Spleen (tissue), 11 donors: ENCODE data around the gene IRAG1. TPM values are rescaled to one million over a fixed set of nuclear protein-coding genes. Genes with fewer than 3 reads are reported as not detected.

Source experiments
- DNase-seq: peaks from one replicate; pipeline ENCODE4 v3.0.0-alpha.2; 2020
- H3K27ac ChIP-seq, 8 donors: fragments of 200-600 bp; sonication (generic) in 7 of 8; 1 replicate in 4 of 8; 2 replicates in 4 of 8; pipeline versions ENCODE4 v1.5.0 to v1.8.0; 2016 to 2021; ENCODE audit warnings: inconsistent platforms in 4 of 8, mild to moderate bottlenecking in 4 of 8, moderate library complexity in 1 of 8
- H3K27me3 ChIP-seq, 7 donors: fragments of 200-600 bp; sonication (generic) in 6 of 7; replicated peaks in 1 of 7; 1 replicate in 4 of 7; 2 replicates in 3 of 7; pipeline versions ENCODE4 v1.5.0 to v1.8.0; 2016 to 2021; ENCODE audit warnings: inconsistent platforms in 3 of 7, mild to moderate bottlenecking in 1 of 7
- H3K36me3 ChIP-seq, 6 donors: fragments of 200-600 bp; sonication (generic) in 5 of 6; 1 replicate in 4 of 6; 2 replicates in 2 of 6; pipeline versions ENCODE4 v1.5.0 to v1.8.0; 2016 to 2021; ENCODE audit warnings: inconsistent platforms in 2 of 6
- H3K4me1 ChIP-seq, 6 donors: fragments of 200-600 bp; sonication (generic) in 5 of 6; 1 replicate in 3 of 6; 2 replicates in 3 of 6; pipeline versions ENCODE4 v1.5.0 to v1.8.0; 2016 to 2021; ENCODE audit warnings: inconsistent platforms in 3 of 6
- H3K4me3 ChIP-seq, 8 donors: fragments of 200-600 bp; sonication (generic) in 7 of 8; 1 replicate in 4 of 8; 2 replicates in 4 of 8; pipeline versions ENCODE4 v1.5.0 to v1.8.0; 2016 to 2021; ENCODE audit warnings: inconsistent platforms in 4 of 8, mild to moderate bottlenecking in 4 of 8, moderate library complexity in 2 of 8
- H3K9me3 ChIP-seq, 8 donors: fragments of 200-600 bp; sonication (generic) in 7 of 8; 1 replicate in 4 of 8; 2 replicates in 4 of 8; pipeline versions ENCODE4 v1.5.0 to v1.8.0; 2016 to 2021; ENCODE audit warnings: inconsistent platforms in 4 of 8
- CTCF ChIP-seq, 11 experiments: fragments of 200-600 bp in 7 of 11; fragments of 450-650 bp in 4 of 11; sonication (generic) in 4 of 11; IDR thresholded peaks in 8 of 11; conservative IDR thresholded peaks in 3 of 11; 1 replicate in 7 of 11; 2 replicates in 4 of 11; pipeline versions ENCODE4 v1.4.0 to v1.8.0; 2016 to 2021; ENCODE audit warnings: antibody characterized with exemption in 11 of 11, inconsistent platforms in 4 of 11, mild to moderate bottlenecking in 1 of 11
- POLR2A ChIP-seq, 3 donors: fragments of 450-650 bp; IDR thresholded peaks; one replicate each; pipeline ENCODE4 v1.5.1; 2017; ENCODE audit warnings: antibody characterized with exemption in 3 of 3, mild to moderate bottlenecking in 1 of 3
- POLR2AphosphoS5 ChIP-seq, 3 donors: sonication (generic); formaldehyde crosslinking; IDR thresholded peaks; one replicate each; pipeline ENCODE4 v1.5.1; 2017; ENCODE audit warnings: antibody characterized with exemption in 3 of 3
- WGBS, 5 donors: extraction: QIAGEN DNeasy Blood & Tissue Kit in 3 of 5; methylation state at CpG; one replicate each; pipeline versions ENCODE4 v1.1.5 to v1.1.7; 2013 to 2018; 5-methylcytosine and 5-hydroxymethylcytosine counted together
- intact Hi-C: fragments of 100-400 bp; cut with DNase I; formaldehyde crosslinking; loops from one replicate; pipeline ENCODE4 v1.15.0; 2023; ENCODE audit warnings: low total_unique reads
- polyA plus RNA-seq, 3 donors: library from polyadenylated mRNA; stranded (reverse); fragments of 200-250 nt; gene quantifications; one replicate each; pipeline ENCODE4 v1.2.1, GENCODE V29; 2013
- total RNA-seq, 7 donors: library from RNA; depleted of rRNA in 3 of 7; stranded (reverse); fragments of >200 nt in 3 of 7; fragmentation: NEBNext Ultra II Directional in 4 of 7; extraction: Animal tissue kit (Norgen Biotek cat#: 25700) in 4 of 7; gene quantifications; one replicate each; pipeline versions ENCODE4 v1.1.0 to v1.2.1, GENCODE V29; 2016 to 2021
- donor health status: healthy with polysubstance abuse.
- donor health status: DM: no; HTN: no; CAD: no; lungs with moderate emphysema.
- donor health status: DM: no; HTN: no; CAD: no.
- donor health status: Bipolar disorder and iron deficiency.
- donor health status: healthy.
- donor health status: DM: no; HTN: no; CAD: no.
- donor health status: DM: yes; HTN: yes; CAD: no.

The IRAG1 gene
- total and polyA plus RNA-seq, 10 donors: 2.8 to 15.6 (median 10.0) TPM

GRCh38 chr11:10727146-10727851, 33.7 kb upstream of the IRAG1 start:
- DNase-seq: no peak
- TF ChIP-seq POLR2A (IDR thresholded peaks at IDR 0.05) (no peak), CTCF (IDR thresholded peaks at IDR 0.05 in 8 of 11, conservative IDR thresholded peaks at IDR 0.05 in 3 of 11) (no peak), POLR2AphosphoS5 (IDR thresholded peaks at IDR 0.05) (no peak)
- intact Hi-C loops: no loop called here
- H3K27me3 ChIP-seq: no peaks in the 10 kb centered on the region
- no peaks in the 10 kb centered on the region for H3K36me3 ChIP-seq
- no peak overlapping the region for H3K4me3 ChIP-seq
- no peak overlapping the region for H3K27ac ChIP-seq
- 77 to 86% (median 86%) methylated on average over 4 of the region's 4 CpGs for WGBS, 5 donors
- H3K4me1 ChIP-seq: peaks cover 0 to 16% (median 0%) of the 10 kb centered on the region in 6 donors
- no peaks in the 10 kb centered on the region for H3K9me3 ChIP-seq

GRCh38 chr11:10725907-10726253, 32.3 kb upstream of the IRAG1 start:
- no peaks in the 10 kb centered on the region for H3K36me3 ChIP-seq
- no peak for DNase-seq
- peaks cover 0 to 16% (median 0%) of the 10 kb centered on the region in 6 donors for H3K4me1 ChIP-seq
- H3K27ac ChIP-seq: no peak overlapping the region
- no peak for TF ChIP-seq POLR2AphosphoS5 (IDR thresholded peaks at IDR 0.05)
- TF ChIP-seq POLR2A (IDR thresholded peaks at IDR 0.05): no peak
- no peak for TF ChIP-seq CTCF (IDR thresholded peaks at IDR 0.05 in 8 of 11, conservative IDR thresholded peaks at IDR 0.05 in 3 of 11)
- H3K9me3 ChIP-seq: no peaks in the 10 kb centered on the region
- no peaks in the 10 kb centered on the region for H3K27me3 ChIP-seq
- intact Hi-C loops: no loop called here
- H3K4me3 ChIP-seq: no peak overlapping the region

- 54 to 64% (median 58%) methylated on average over 9 of the region's 9 CpGs for WGBS, 5 donors
- TF ChIP-seq POLR2A (IDR thresholded peaks at IDR 0.05) (no peak), POLR2AphosphoS5 (IDR thresholded peaks at IDR 0.05) (no peak), CTCF (IDR thresholded peaks at IDR 0.05 in 8 of 11, conservative IDR thresholded peaks at IDR 0.05 in 3 of 11) (no peak)
- intact Hi-C loops: no loop called here
- no peaks in the 10 kb centered on the region for H3K9me3 ChIP-seq
- no peaks in the 10 kb centered on the region for H3K36me3 ChIP-seq
- DNase-seq: no peak
- no peak overlapping the region for H3K27ac ChIP-seq
- H3K4me1 ChIP-seq: peaks cover 0 to 16% (median 0%) of the 10 kb centered on the region in 6 donors
- H3K27me3 ChIP-seq: no peaks in the 10 kb centered on the region
- no peak overlapping the region for H3K4me3 ChIP-seq
Observed at GRCh38 chr11:10725114-10725906, 31.8 kb upstream of the IRAG1 start.

GRCh38 chr11:10722307-10722706, 28.8 kb upstream of the IRAG1 start:
- no peak overlapping the region for H3K27ac ChIP-seq
- WGBS, 5 donors: 21 to 34% (median 24%) methylated on average over 4 of the region's 4 CpGs
- peaks cover 0 to 16% (median 0%) of the 10 kb centered on the region in 6 donors for H3K4me1 ChIP-seq
- H3K27me3 ChIP-seq: peaks cover 0 to 4% (median 0%) of the 10 kb centered on the region in 7 donors
- TF ChIP-seq CTCF (IDR thresholded peaks at IDR 0.05 in 8 of 11, conservative IDR thresholded peaks at IDR 0.05 in 3 of 11) (no peak), POLR2A (IDR thresholded peaks at IDR 0.05) (no peak), POLR2AphosphoS5 (IDR thresholded peaks at IDR 0.05) (no peak)
- H3K36me3 ChIP-seq: no peaks in the 10 kb centered on the region
- intact Hi-C loops: no loop called here
- H3K4me3 ChIP-seq: no peak overlapping the region
- no peak for DNase-seq
- no peaks in the 10 kb centered on the region for H3K9me3 ChIP-seq
